Activated CD4-positive, alpha-beta memory T cell treated with anti-CD3 and anti-CD28 coated beads, Interleukin-2, amount 10 ng/mL, durations not matched to agents 7 days and 5 days (primary cell): ENCODE results near the gene PRLHR. TPM values are rescaled to one million over a fixed set of nuclear protein-coding genes. Genes with fewer than 3 reads are reported as not detected.

ENCODE experiments used
- CTCF ChIA-PET: fragments of 350-600 bp; sonication (Branson Sonifier 250); formaldehyde crosslinking; loops from one replicate; lab custom pipeline; 2021; ENCODE audit warnings: antibody characterized with exemption, inconsistent platforms; lab: Charles Lee
- POLR2A ChIA-PET: fragments of 350-600 bp; sonication (Branson Sonifier 250); formaldehyde crosslinking; loops from one replicate; lab custom pipeline; 2021; ENCODE audit warnings: antibody characterized with exemption; lab: Charles Lee
- DNase-seq: peaks from one replicate; pipeline ENCODE4 v3.0.0-alpha.2; 2020
- H3K27ac Mint-ChIP-seq: one replicate; pipeline ENCODE4 v1.8.0; 2021; ENCODE audit warnings: mild to moderate bottlenecking, mixed read lengths
- H3K27me3 Mint-ChIP-seq: one replicate; pipeline ENCODE4 v1.8.0; 2021; ENCODE audit warnings: mixed read lengths
- H3K36me3 Mint-ChIP-seq: one replicate; pipeline ENCODE4 v1.8.0; 2021; ENCODE audit warnings: low read depth, mixed read lengths
- H3K4me1 Mint-ChIP-seq: one replicate; pipeline ENCODE4 v1.8.0; 2021; ENCODE audit warnings: mixed read lengths
- H3K4me3 Mint-ChIP-seq: one replicate; pipeline ENCODE4 v1.8.0; 2021; ENCODE audit warnings: mild to moderate bottlenecking, mixed read lengths
- H3K9me3 Mint-ChIP-seq: one replicate; pipeline ENCODE4 v1.8.0; 2021; ENCODE audit warnings: mixed read lengths
- total RNA-seq, 2 experiments: library from RNA; stranded (reverse); gene quantifications; one replicate each; pipeline ENCODE4 v1.2.3, GENCODE V29; 2021

The PRLHR gene
- total RNA-seq, 2 experiments from 2014 or later = not detected

- no peak overlapping the region for H3K4me3 Mint-ChIP-seq
- ChIA-PET CTCF (interaction anchor here (0.6 to 1.8 kb wide), 7 partner anchors 8 to 177 kb away, joined by 3 to 9 read pairs (median 3); no protein-coding TSS in a partner anchor), POLR2A (no interaction called here)
- H3K4me1 Mint-ChIP-seq = no peaks in the 10 kb centered on the region
- no peaks in the 10 kb centered on the region for H3K36me3 Mint-ChIP-seq
- H3K27me3 Mint-ChIP-seq = peaks cover 34% of the 10 kb centered on the region
- DNase-seq = peak; percentile 62
- H3K9me3 Mint-ChIP-seq = no peaks in the 10 kb centered on the region
- no peak overlapping the region for H3K27ac Mint-ChIP-seq
These were observed 51.6 kb downstream of the PRLHR start for GRCh38 chr10:118543714-118544400.

- Mint-ChIP-seq H3K4me3 (no peak overlapping the region), H3K27ac (no peak overlapping the region), H3K36me3 (no peaks in the 10 kb centered on the region), H3K27me3 (peaks cover 39% of the 10 kb centered on the region), H3K4me1 (no peaks in the 10 kb centered on the region), H3K9me3 (no peaks in the 10 kb centered on the region)
- DNase-seq = no peak
- CTCF ChIA-PET = interaction anchor here (1.5 to 1.8 kb wide), 2 partner anchors 12 to 20 kb away, joined by 4 to 9 read pairs; no protein-coding TSS in a partner anchor
- POLR2A ChIA-PET = no interaction called here
These were observed 52.7 kb downstream of the PRLHR start for GRCh38 chr10:118542745-118543144.

GRCh38 chr10:118542205-118542604 is 53.2 kb downstream of the PRLHR start:
- Mint-ChIP-seq H3K4me1 (no peaks in the 10 kb centered on the region), H3K4me3 (no peak overlapping the region), H3K9me3 (no peaks in the 10 kb centered on the region), H3K27me3 (peaks cover 41% of the 10 kb centered on the region), H3K27ac (no peak overlapping the region), H3K36me3 (no peaks in the 10 kb centered on the region)
- ChIA-PET POLR2A (no interaction called here), CTCF (interaction anchor here (1.5 kb wide), 1 partner anchor 20 kb away, joined by 4 read pairs; no protein-coding TSS in a partner anchor)
- no peak for DNase-seq

- no peak overlapping the region for H3K27ac Mint-ChIP-seq
- H3K36me3 Mint-ChIP-seq = no peaks in the 10 kb centered on the region
- peaks cover 39% of the 10 kb centered on the region for H3K27me3 Mint-ChIP-seq
- no peak for DNase-seq
- ChIA-PET POLR2A (no interaction called here), CTCF (no interaction called here)
- no peaks in the 10 kb centered on the region for H3K4me1 Mint-ChIP-seq
- no peak overlapping the region for H3K4me3 Mint-ChIP-seq
- no peaks in the 10 kb centered on the region for H3K9me3 Mint-ChIP-seq
These were observed 53.7 kb downstream of the PRLHR start for GRCh38 chr10:118541718-118542117.

Other genes with a start within 250 kb of the PRLHR start
- 10 to 100 TPM; 25.8 to 27.9 TPM for gene CACUL1, start 159.3 kb upstream of the PRLHR start, total RNA-seq